ENCODE results near the gene RESF1.

RESF1 gene

GRCh38 chr12:31984806-31985591, 25.8 kb downstream of the RESF1 start:
- Histone ChIP-seq H3K27me3 (ENCODE audit: insufficient read depth, low read length) (no peaks in the 10 kb centered on the region), H4K20me1 (ENCODE audit: insufficient read depth, low read length) (no peaks in the 10 kb centered on the region), H3K4me1 (ENCODE audit: insufficient read depth, low read length, severe bottlenecking) (no peaks in the 10 kb centered on the region), H3K36me3 (ENCODE audit: insufficient read depth, low read length) (peaks cover 97% of the 10 kb centered on the region), H3K9ac (ENCODE audit: low read length) (no peak overlapping the region), H3F3A (ENCODE audit: insufficient read depth, low read length) (no peaks in the 10 kb centered on the region), H3K4me3 (ENCODE audit: low read depth, low read length, poor library complexity, severe bottlenecking) (no peak overlapping the region), H3K9me3 (ENCODE audit: low read length) (peaks cover 51% of the 10 kb centered on the region), H3K79me2 (ENCODE audit: insufficient read depth, low read length) (peaks cover 2% of the 10 kb centered on the region; the same call in 1 of the 2 replicates), H3K4me2 (ENCODE audit: low read length) (no peak overlapping the region), H2AFZ (ENCODE audit: low read length) (no peak overlapping the region), H3K9me2 (ENCODE audit: low read depth, low read length) (no peaks in the 10 kb centered on the region), H3K27ac (ENCODE audit: low read depth, low read length, poor library complexity, severe bottlenecking) (no peak overlapping the region)
- TF ChIP-seq CTCF (IDR thresholded peaks at IDR 0.05; ENCODE audit: low read length) (no peak), EZH2 (IDR thresholded peaks at IDR 0.05; ENCODE audit: borderline replicate concordance, low read length) (no peak)

- no peak overlapping the region for H2AFZ ChIP-seq (ENCODE audit: low read length)
- H3F3A ChIP-seq (ENCODE audit: insufficient read depth, low read length): no peaks in the 10 kb centered on the region
- peaks cover 2% of the 10 kb centered on the region; the same call in 1 of the 2 replicates for H3K79me2 ChIP-seq (ENCODE audit: insufficient read depth, low read length)
- H3K9me2 ChIP-seq (ENCODE audit: low read depth, low read length): no peaks in the 10 kb centered on the region
- H3K27ac ChIP-seq (ENCODE audit: low read depth, low read length, poor library complexity, severe bottlenecking): no peak overlapping the region
- no peak overlapping the region for H3K4me3 ChIP-seq (ENCODE audit: low read depth, low read length, poor library complexity, severe bottlenecking)
- H3K36me3 ChIP-seq (ENCODE audit: insufficient read depth, low read length): peaks cover 95% of the 10 kb centered on the region
- no peak for TF ChIP-seq EZH2 (IDR thresholded peaks at IDR 0.05; ENCODE audit: borderline replicate concordance, low read length)
- no peak for TF ChIP-seq CTCF (IDR thresholded peaks at IDR 0.05; ENCODE audit: low read length)
- H4K20me1 ChIP-seq (ENCODE audit: insufficient read depth, low read length): no peaks in the 10 kb centered on the region
- H3K4me1 ChIP-seq (ENCODE audit: insufficient read depth, low read length, severe bottlenecking): no peaks in the 10 kb centered on the region
- no peak overlapping the region for H3K9ac ChIP-seq (ENCODE audit: low read length)
- no peaks in the 10 kb centered on the region for H3K27me3 ChIP-seq (ENCODE audit: insufficient read depth, low read length)
- H3K4me2 ChIP-seq (ENCODE audit: low read length): no peak overlapping the region
- H3K9me3 ChIP-seq (ENCODE audit: low read length): peaks cover 44% of the 10 kb centered on the region
Measured at GRCh38 chr12:31985832-31986231, 26.6 kb downstream of the RESF1 start.

- H3K27me3 ChIP-seq (ENCODE audit: insufficient read depth, low read length): no peaks in the 10 kb centered on the region
Measured at GRCh38 chr12:31989571-31990362, 30.6 kb downstream of the RESF1 start.

More at GRCh38 chr12:31989571-31990362, 30.6 kb downstream of the RESF1 start:
- Histone ChIP-seq H3K36me3 (ENCODE audit: insufficient read depth, low read length) (peaks cover 94% of the 10 kb centered on the region), H3K9ac (ENCODE audit: low read length) (no peak overlapping the region), H3K9me2 (ENCODE audit: low read depth, low read length) (no peaks in the 10 kb centered on the region), H3K27ac (ENCODE audit: low read depth, low read length, poor library complexity, severe bottlenecking) (no peak overlapping the region), H3K79me2 (ENCODE audit: insufficient read depth, low read length) (peaks cover 2% of the 10 kb centered on the region; the same call in 1 of the 2 replicates), H3K4me1 (ENCODE audit: insufficient read depth, low read length, severe bottlenecking) (no peaks in the 10 kb centered on the region), H4K20me1 (ENCODE audit: insufficient read depth, low read length) (no peaks in the 10 kb centered on the region), H3K4me2 (ENCODE audit: low read length) (no peak overlapping the region), H3F3A (ENCODE audit: insufficient read depth, low read length) (no peaks in the 10 kb centered on the region; the same call in 1 of the 2 replicates), H3K4me3 (ENCODE audit: low read depth, low read length, poor library complexity, severe bottlenecking) (no peak overlapping the region), H3K9me3 (ENCODE audit: low read length) (peaks cover 9% of the 10 kb centered on the region), H2AFZ (ENCODE audit: low read length) (no peak overlapping the region)
- TF ChIP-seq EZH2 (IDR thresholded peaks at IDR 0.05; ENCODE audit: borderline replicate concordance, low read length) (no peak), CTCF (IDR thresholded peaks at IDR 0.05; ENCODE audit: low read length) (no peak)
